Panc1 (cell line): ENCODE measurements around the gene RETREG3. TPM values are rescaled to one million over a fixed set of nuclear protein-coding genes. Genes with fewer than 3 reads are reported as not detected.
A peak's percentile ranks its signal among the peaks of the same experiment; 100 is the strongest.

Experiments used
- ATAC-seq: fragments of 200-7000 bp; cut with Tn5 transposase; 2 replicates; pipeline ENCODE4 v1.9.1; 2020; ENCODE audit warnings: mild to moderate bottlenecking, moderate library complexity
- BruUV-seq: library from RNA; stranded (reverse); fragments of 400-500 nt; replicated peaks from 2 replicates; lab custom pipeline; 2021; lab: Mats Ljungman, UMichigan
- CTCF ChIA-PET: fragments of 300-600 bp; sonication (Branson Sonifier 250); formaldehyde crosslinking; loops from one replicate; lab custom pipeline; 2022; ENCODE audit warnings: antibody characterized with exemption; lab: Charles Lee
- POLR2A ChIA-PET: fragments of 300-600 bp; sonication (Branson Sonifier 250); formaldehyde crosslinking; loops from one replicate; lab custom pipeline; 2022; ENCODE audit warnings: antibody characterized with exemption; lab: Charles Lee
- DNase-seq: peaks from one replicate; pipeline ENCODE4 v3.0.0-alpha.2; 2010; ENCODE audit warnings: low read depth, low spot score
- H3K27ac ChIP-seq: 2 replicates; pipeline ENCODE4 v1.5.1; 2011; ENCODE audit warnings: mild to moderate bottlenecking, low read length, inconsistent platforms
- H3K27me3 ChIP-seq: fragments of 200-500 bp; sonication (Bioruptor generic); 2 replicates; pipeline ENCODE4 v1.6.0; 2014; ENCODE audit warnings: low read length, inconsistent platforms; ENCODE audit not compliant: control insufficient read depth, insufficient read depth
- H3K36me3 ChIP-seq: fragments of 200-500 bp; sonication (Bioruptor generic); 2 replicates; pipeline ENCODE4 v1.5.1; 2014; ENCODE audit warnings: inconsistent platforms, mild to moderate bottlenecking, low read length, moderate library complexity; ENCODE audit not compliant: control insufficient read depth, insufficient read depth
- H3K4me1 ChIP-seq: 2 replicates; pipeline ENCODE4 v1.5.1; 2011; ENCODE audit warnings: inconsistent platforms, mild to moderate bottlenecking, low read length, moderate library complexity; ENCODE audit not compliant: control insufficient read depth, insufficient read depth
- H3K4me3 ChIP-seq, 2 experiments: 2 replicates each; pipeline ENCODE4 v1.5.1; 2011 to 2012; ENCODE audit warnings: low read depth in 2 of 2, low read length in 2 of 2, mild to moderate bottlenecking in 2 of 2, inconsistent platforms in 1 of 2, moderate library complexity in 1 of 2
- H3K9me3 ChIP-seq: fragments of 200-500 bp; sonication (Bioruptor generic); 2 replicates; pipeline ENCODE4 v1.5.1; 2014; ENCODE audit warnings: low read depth, mild to moderate bottlenecking, inconsistent platforms, low read length, moderate library complexity; ENCODE audit not compliant: control insufficient read depth, insufficient read depth
- CTCF ChIP-seq: fragments of 450-650 bp; IDR thresholded peaks from 2 replicates; pipeline ENCODE4 v1.5.1; 2017; ENCODE audit warnings: mild to moderate bottlenecking
- POLR2AphosphoS5 ChIP-seq: IDR thresholded peaks from 2 replicates; pipeline ENCODE4 v1.6.1; 2012; ENCODE audit warnings: mild to moderate bottlenecking, low read depth, low read length, moderate library complexity
- SIN3A ChIP-seq: IDR thresholded peaks from 2 replicates; pipeline ENCODE4 v1.6.1; 2012; ENCODE audit warnings: low read depth, mild to moderate bottlenecking, low read length, moderate library complexity, borderline replicate concordance; ENCODE audit not compliant: insufficient read depth
- TCF7L2 ChIP-seq: IDR thresholded peaks from 2 replicates; pipeline ENCODE4 v1.6.1; 2011; ENCODE audit warnings: mild to moderate bottlenecking, low read depth, low read length, inconsistent platforms
- in situ Hi-C: cut with HindIII; loops from 2 replicates; pipeline ENCODE4 v1.10.0; 2016; ENCODE audit warnings: low sequenced_read_pairs, low pct_unique_long_range_greater_than_20kb
- intact Hi-C: fragments of 100-400 bp; cut with micrococcal nuclease; formaldehyde crosslinking; loops from one replicate; pipeline ENCODE4 v1.10.0; 2022; ENCODE audit not compliant: unreplicated experiment
- total RNA-seq: library from RNA; stranded (reverse); gene quantifications from one replicate; pipeline ENCODE4 v1.2.1, GENCODE V29; 2021; ENCODE audit not compliant: unreplicated experiment
- TF ChIP-seq, protein P1 (sequence below), 2 experiments: IDR thresholded peaks; 2 replicates each; pipeline ENCODE4 v1.6.1; 2011 to 2012; ENCODE audit warnings: low read depth in 2 of 2, control low read depth in 1 of 2, low read length in 1 of 2, mild to moderate bottlenecking in 1 of 2, moderate library complexity in 1 of 2; ENCODE audit not compliant: insufficient read depth in 1 of 2

Gene RETREG3
- total RNA-seq, 1 experiment from 2014 or later = 42.3 TPM

DNA sequence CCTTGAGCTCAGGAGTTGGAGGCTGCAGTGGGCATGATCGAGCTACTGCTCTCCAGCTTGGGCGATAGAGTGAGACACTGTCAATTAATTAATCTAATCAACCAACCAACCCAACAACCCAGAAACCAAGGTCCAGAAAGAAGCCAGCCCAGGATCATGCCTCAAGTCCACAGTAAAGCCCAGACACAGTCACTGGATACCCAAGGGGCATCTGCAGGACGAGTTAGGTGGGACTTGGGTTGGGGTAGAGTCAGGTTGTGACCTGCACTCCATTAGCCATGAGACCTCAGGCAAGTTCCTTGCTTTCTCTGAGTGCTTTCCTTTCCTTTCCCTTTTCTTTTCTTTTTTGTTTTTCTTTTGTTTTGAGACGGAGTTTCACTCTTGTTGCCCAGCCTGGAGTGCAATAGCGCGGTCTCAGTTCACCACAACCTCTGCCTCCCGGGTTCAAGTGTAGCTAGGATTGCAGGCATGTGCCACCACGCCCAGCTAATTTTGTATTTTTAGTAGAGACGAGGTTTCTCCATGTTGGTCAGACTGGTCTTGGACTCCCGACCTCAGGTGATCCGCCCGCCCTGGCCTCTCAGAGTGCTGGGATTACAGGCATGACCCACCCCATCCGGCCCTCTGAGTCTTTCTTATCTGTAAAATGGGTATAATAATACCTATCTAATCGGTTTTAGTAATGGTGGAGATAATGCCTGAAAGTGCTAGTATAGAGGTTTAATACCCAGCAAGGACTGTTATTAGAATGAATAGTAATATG, 60.0 kb downstream of the RETREG3 start:
- H3K27ac ChIP-seq = peak overlapping the region; percentile 26
- H3K4me3 ChIP-seq = peak overlapping the region; percentile 36 to 52
- in situ Hi-C loops = no loop called here
- no peaks in the 10 kb centered on the region for H3K36me3 ChIP-seq
- DNase-seq (no peak), ATAC-seq (no peak)
- ChIA-PET CTCF (no interaction called here), POLR2A (interaction anchor here (0.6 kb wide), 1 partner anchor 26 kb away, joined by 5 read pairs; no protein-coding TSS in a partner anchor)
- H3K4me1 ChIP-seq = peaks cover 12% of the 10 kb centered on the region; the same call in 1 of the 2 replicates
- no peaks in the 10 kb centered on the region for H3K9me3 ChIP-seq
- no peaks in the 10 kb centered on the region for H3K27me3 ChIP-seq
- BruUV-seq = no TSS peak
- intact Hi-C loops = no loop called here
- TF ChIP-seq SIN3A = no peak

DNA sequence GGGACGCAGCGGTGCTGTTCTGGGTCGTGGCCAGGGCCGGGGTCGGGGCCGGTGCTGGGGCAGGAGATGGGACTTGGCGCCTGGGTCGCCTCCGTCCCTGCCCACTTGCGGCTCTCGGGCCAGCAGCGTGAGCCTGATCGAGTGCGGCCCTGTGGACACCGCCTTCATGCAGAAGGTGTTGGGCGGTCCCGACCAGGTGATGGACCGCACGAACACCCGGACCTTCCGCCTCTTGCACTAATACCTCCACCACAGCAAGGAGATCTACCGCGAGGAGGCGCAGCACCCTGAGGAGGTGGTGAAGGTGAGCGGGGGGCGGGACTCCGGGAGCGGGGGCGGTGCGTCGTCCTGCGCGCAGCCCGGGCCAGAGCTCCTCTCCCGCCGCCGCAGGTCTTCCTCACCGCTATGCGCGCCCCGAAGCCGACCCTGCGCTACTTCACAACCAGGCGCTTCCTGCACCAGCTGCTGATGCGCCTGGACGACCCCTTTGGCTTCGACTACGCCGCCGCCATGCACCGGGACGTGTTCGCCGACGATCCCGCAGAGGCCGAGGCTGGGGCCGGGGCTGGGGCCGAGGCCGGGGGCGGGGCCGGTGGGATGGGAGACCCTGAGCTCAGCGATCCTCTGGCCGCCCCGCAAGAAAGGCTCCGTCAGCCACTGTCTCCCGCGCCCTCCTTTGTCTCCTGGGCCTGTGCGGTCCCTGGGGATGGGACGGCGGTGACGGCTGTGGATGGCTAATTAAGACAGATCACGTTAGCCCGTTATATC, 60.9 kb downstream of the RETREG3 start:
- no peaks in the 10 kb centered on the region for H3K27me3 ChIP-seq
- DNase-seq (no peak), ATAC-seq (peak; percentile 91)
- ChIA-PET POLR2A (interaction anchor here (0.5 kb wide), 1 partner anchor 219 kb away, joined by 5 read pairs; no protein-coding TSS in a partner anchor), CTCF (interaction anchor here (1.0 to 1.1 kb wide), 2 partner anchors 17 to 215 kb away, joined by 3 read pairs; no protein-coding TSS in a partner anchor)
- intact Hi-C loops (no loop called here), in situ Hi-C loops (no loop called here)
- peak; percentile 74 for TF ChIP-seq CTCF
- 0 out of 2 replicates have a peak, but pooled peaks have one; percentile 43 for TF ChIP-seq SIN3A
- TF ChIP-seq POLR2AphosphoS5 = peak; percentile 29; the same call in 1 of the 2 replicates
- no peak for TF ChIP-seq TCF7L2
- TF ChIP-seq, protein P1, sequence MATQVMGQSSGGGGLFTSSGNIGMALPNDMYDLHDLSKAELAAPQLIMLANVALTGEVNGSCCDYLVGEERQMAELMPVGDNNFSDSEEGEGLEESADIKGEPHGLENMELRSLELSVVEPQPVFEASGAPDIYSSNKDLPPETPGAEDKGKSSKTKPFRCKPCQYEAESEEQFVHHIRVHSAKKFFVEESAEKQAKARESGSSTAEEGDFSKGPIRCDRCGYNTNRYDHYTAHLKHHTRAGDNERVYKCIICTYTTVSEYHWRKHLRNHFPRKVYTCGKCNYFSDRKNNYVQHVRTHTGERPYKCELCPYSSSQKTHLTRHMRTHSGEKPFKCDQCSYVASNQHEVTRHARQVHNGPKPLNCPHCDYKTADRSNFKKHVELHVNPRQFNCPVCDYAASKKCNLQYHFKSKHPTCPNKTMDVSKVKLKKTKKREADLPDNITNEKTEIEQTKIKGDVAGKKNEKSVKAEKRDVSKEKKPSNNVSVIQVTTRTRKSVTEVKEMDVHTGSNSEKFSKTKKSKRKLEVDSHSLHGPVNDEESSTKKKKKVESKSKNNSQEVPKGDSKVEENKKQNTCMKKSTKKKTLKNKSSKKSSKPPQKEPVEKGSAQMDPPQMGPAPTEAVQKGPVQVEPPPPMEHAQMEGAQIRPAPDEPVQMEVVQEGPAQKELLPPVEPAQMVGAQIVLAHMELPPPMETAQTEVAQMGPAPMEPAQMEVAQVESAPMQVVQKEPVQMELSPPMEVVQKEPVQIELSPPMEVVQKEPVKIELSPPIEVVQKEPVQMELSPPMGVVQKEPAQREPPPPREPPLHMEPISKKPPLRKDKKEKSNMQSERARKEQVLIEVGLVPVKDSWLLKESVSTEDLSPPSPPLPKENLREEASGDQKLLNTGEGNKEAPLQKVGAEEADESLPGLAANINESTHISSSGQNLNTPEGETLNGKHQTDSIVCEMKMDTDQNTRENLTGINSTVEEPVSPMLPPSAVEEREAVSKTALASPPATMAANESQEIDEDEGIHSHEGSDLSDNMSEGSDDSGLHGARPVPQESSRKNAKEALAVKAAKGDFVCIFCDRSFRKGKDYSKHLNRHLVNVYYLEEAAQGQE (IDR thresholded peaks at IDR 0.05; ENCODE audit: insufficient read depth in 1 of 2, low read depth in 2 of 2, low read length in 1 of 2) = no peak
- peaks cover 10% of the 10 kb centered on the region; the same call in 1 of the 2 replicates for H3K4me1 ChIP-seq
- no TSS peak for BruUV-seq
- H3K4me3 ChIP-seq = peak overlapping the region; percentile 36 to 52
- no peaks in the 10 kb centered on the region for H3K36me3 ChIP-seq
- no peaks in the 10 kb centered on the region for H3K9me3 ChIP-seq
- H3K27ac ChIP-seq = peak overlapping the region; percentile 26
